ENCODE measurements around the gene GPR3.

DNA sequence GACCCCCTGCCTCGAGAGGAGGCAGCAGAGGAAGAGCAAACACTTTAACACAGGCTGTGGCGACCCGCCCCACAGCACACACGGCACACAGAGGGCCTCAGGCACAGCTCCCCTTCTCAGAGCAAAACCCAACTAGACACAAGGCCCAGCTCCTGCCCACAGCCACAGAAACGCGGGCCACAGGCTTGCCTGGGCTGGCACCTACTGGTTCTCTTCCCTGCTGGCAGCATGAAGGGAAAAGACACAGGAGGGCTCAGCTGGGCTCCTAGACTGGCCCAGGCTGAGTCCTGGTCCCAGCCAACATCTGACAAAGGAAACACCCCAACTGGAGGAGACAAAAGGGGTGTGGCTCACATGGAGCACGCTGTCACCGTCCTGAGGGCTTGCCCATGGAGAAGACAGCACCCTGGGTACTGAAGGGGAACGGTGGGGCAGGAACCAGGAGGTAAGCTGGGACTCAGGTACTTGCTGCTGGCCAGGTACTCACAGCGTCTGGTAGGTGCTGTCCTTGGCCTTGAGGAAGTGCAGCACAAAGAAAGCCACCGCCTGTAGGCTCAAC is 12.8 kb upstream of the GPR3 start:
- TF ChIP-seq POLR2A (IDR thresholded peaks at IDR 0.05; ENCODE audit: low read depth, low read length) (no peak), TAF1 (IDR thresholded peaks at IDR 0.05; ENCODE audit: low read depth, low read length) (no peak), POLR2AphosphoS5 (IDR thresholded peaks at IDR 0.05; ENCODE audit: low read depth, low read length) (no peak)
